Measurements from ENCODE around the gene RANBP17.

DNA sequence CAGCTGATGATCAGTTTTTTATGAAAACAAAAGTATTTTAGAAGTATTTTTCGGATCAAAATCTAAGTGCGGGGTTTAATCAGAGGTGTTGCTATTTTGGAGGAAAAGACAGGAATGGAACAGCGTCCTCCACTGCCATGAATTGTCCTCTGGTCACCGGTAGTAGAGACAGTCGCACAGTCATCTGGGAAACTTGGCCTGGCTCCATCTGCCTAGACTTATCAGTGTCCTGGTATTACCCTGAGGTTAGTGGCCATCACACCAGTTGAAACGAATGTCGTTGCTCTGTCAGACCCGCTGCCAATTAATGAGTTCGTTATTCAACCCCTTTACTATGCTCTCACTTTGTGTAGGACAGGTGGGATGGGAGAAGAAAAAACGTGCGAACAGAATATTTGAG lies 455.4 kb downstream of the RANBP17 start:
- TF ChIP-seq EZH2phosphoT487 (IDR thresholded peaks at IDR 0.05; ENCODE audit: insufficient read depth, low read depth) (0 out of 2 replicates have a peak, but pooled peaks have one; percentile 13), EZH2 (IDR thresholded peaks at IDR 0.05; ENCODE audit: insufficient read depth, poor library complexity, severe bottlenecking) (no peak)
